ENCODE data around the gene ZC3H7A.

The ZC3H7A gene

GRCh38 chr16:11707679-11708197 lies 89.3 kb downstream of the ZC3H7A start:
- Histone ChIP-seq H3K36me3 (replicated peaks; ENCODE audit: insufficient read depth, low read length) (peaks cover 23% of the 10 kb centered on the region), H3K4me1 (ENCODE audit: low read length) (peaks cover 93% of the 10 kb centered on the region), H3K4me3 (ENCODE audit: low read length) (no peak overlapping the region), H3F3A (ENCODE audit: insufficient read depth, low read length) (peaks cover 97% of the 10 kb centered on the region), H2AFZ (ENCODE audit: low read length) (no peak overlapping the region), H4K20me1 (ENCODE audit: insufficient read depth, low read length) (peaks cover 10% of the 10 kb centered on the region; the same call in 1 of the 2 replicates), H3K9me3 (replicated peaks; ENCODE audit: insufficient read depth, low read length) (no peaks in the 10 kb centered on the region), H3K9ac (ENCODE audit: low read length) (no peak overlapping the region), H3K9me2 (replicated peaks; ENCODE audit: insufficient read depth, low read length) (no peaks in the 10 kb centered on the region), H3K4me2 (ENCODE audit: low read depth, low read length) (no peak overlapping the region), H3K27ac (ENCODE audit: low read length) (peak overlapping the region; percentile 78; the same call in 1 of the 2 replicates), H3K27me3 (replicated peaks; ENCODE audit: insufficient read depth, low read length) (no peaks in the 10 kb centered on the region), H3K79me2 (ENCODE audit: low read length) (peaks cover 98% of the 10 kb centered on the region)
- DNase-seq, result no peak
- TF ChIP-seq EZH2 (optimal IDR thresholded peaks at IDR 0.05; ENCODE audit: low read depth, low read length) (no peak), EZH2phosphoT487 (IDR thresholded peaks at IDR 0.05; ENCODE audit: low read length) (no peak), CTCF (IDR thresholded peaks at IDR 0.05; ENCODE audit: low read length) (no peak)

- Histone ChIP-seq H3K4me1 (ENCODE audit: low read length) (peaks cover 89% of the 10 kb centered on the region), H3K4me2 (ENCODE audit: low read depth, low read length) (peak overlapping the region; percentile 20; the same call in 1 of the 2 replicates), H3F3A (ENCODE audit: insufficient read depth, low read length) (peaks cover 96% of the 10 kb centered on the region), H3K9me3 (replicated peaks; ENCODE audit: insufficient read depth, low read length) (no peaks in the 10 kb centered on the region), H3K36me3 (replicated peaks; ENCODE audit: insufficient read depth, low read length) (peaks cover 24% of the 10 kb centered on the region), H3K4me3 (ENCODE audit: low read length) (no peak overlapping the region), H3K27me3 (replicated peaks; ENCODE audit: insufficient read depth, low read length) (no peaks in the 10 kb centered on the region), H2AFZ (ENCODE audit: low read length) (no peak overlapping the region), H3K9ac (ENCODE audit: low read length) (peak overlapping the region; percentile 9; the same call in 1 of the 2 replicates), H3K9me2 (replicated peaks; ENCODE audit: insufficient read depth, low read length) (no peaks in the 10 kb centered on the region), H3K79me2 (ENCODE audit: low read length) (peaks cover 98% of the 10 kb centered on the region), H4K20me1 (ENCODE audit: insufficient read depth, low read length) (0 out of 2 replicates have a peak, but pooled peaks cover 5% of the 10 kb centered on the region), H3K27ac (ENCODE audit: low read length) (peak overlapping the region; percentile 78)
- TF ChIP-seq EZH2 (optimal IDR thresholded peaks at IDR 0.05; ENCODE audit: low read depth, low read length) (no peak), CTCF (IDR thresholded peaks at IDR 0.05; ENCODE audit: low read length) (no peak), EZH2phosphoT487 (IDR thresholded peaks at IDR 0.05; ENCODE audit: low read length) (no peak)
- peak; percentile 88 for DNase-seq
Measured at GRCh38 chr16:11706180-11706742, 90.8 kb downstream of the ZC3H7A start.

- Histone ChIP-seq H3K9ac (ENCODE audit: low read length) (peak overlapping the region; percentile 9; the same call in 1 of the 2 replicates), H3K36me3 (replicated peaks; ENCODE audit: insufficient read depth, low read length) (peaks cover 22% of the 10 kb centered on the region), H3K27me3 (replicated peaks; ENCODE audit: insufficient read depth, low read length) (no peaks in the 10 kb centered on the region), H3K9me3 (replicated peaks; ENCODE audit: insufficient read depth, low read length) (no peaks in the 10 kb centered on the region), H3K4me2 (ENCODE audit: low read depth, low read length) (peak overlapping the region; percentile 20; the same call in 1 of the 2 replicates), H3K4me3 (ENCODE audit: low read length) (no peak overlapping the region), H4K20me1 (ENCODE audit: insufficient read depth, low read length) (no peaks in the 10 kb centered on the region), H3K27ac (ENCODE audit: low read length) (peak overlapping the region; percentile 78), H3F3A (ENCODE audit: insufficient read depth, low read length) (peaks cover 96% of the 10 kb centered on the region), H2AFZ (ENCODE audit: low read length) (no peak overlapping the region), H3K79me2 (ENCODE audit: low read length) (peaks cover 98% of the 10 kb centered on the region), H3K9me2 (replicated peaks; ENCODE audit: insufficient read depth, low read length) (no peaks in the 10 kb centered on the region), H3K4me1 (ENCODE audit: low read length) (peaks cover 88% of the 10 kb centered on the region)
- TF ChIP-seq EZH2phosphoT487 (IDR thresholded peaks at IDR 0.05; ENCODE audit: low read length) (no peak), CTCF (IDR thresholded peaks at IDR 0.05; ENCODE audit: low read length) (no peak), EZH2 (optimal IDR thresholded peaks at IDR 0.05; ENCODE audit: low read depth, low read length) (no peak)
- no peak for DNase-seq
Measured at GRCh38 chr16:11705311-11706025, 91.6 kb downstream of the ZC3H7A start.
